ENCODE measurements around the gene PFKFB2. TPM values are rescaled to one million over a fixed set of nuclear protein-coding genes. Genes with fewer than 3 reads are reported as not detected.

PFKFB2 gene
- total and polyA plus RNA-seq, 2 donors (not counting 1 experiment from before 2014, with no cell fraction given): 6.5 to 18.2 TPM

DNA sequence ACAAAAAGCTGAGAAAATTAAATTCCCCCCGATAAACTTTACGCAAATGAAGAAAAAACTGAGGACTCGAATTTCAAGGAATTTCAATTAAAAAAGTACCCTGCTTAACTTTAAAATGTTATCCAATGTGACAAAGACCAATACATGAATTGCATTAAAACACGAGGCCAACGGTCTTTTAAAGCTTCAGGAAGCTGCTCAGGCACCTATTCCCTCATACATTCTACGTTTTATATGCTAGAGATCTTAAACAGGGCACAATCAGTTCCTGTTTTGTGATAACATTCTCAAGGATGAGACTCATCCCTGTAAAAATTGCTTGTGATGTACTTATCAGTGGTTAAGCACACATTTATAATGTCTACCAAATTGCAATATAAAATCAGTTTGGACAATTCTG is 5.0 kb upstream of the PFKFB2 start:
- DNase-seq (no peak), ATAC-seq (ENCODE audit: low read depth) (no peak)
- Histone ChIP-seq H3K4me3 (ENCODE audit: control extremely low read depth in 1 of 5, extremely low read depth in 1 of 5, insufficient read depth in 1 of 5, low read depth in 2 of 5, low read length in 4 of 5) (no peak overlapping the region), H3K9ac (ENCODE audit: low read length) (no peak overlapping the region), H3K4me1 (ENCODE audit: control insufficient read depth in 2 of 2, insufficient read depth in 2 of 2, low read length in 2 of 2) (peaks cover 16 to 20% of the 10 kb centered on the region in 2 donors), H3K27me3 (replicated peaks in 1 of 4; ENCODE audit: control extremely low read depth in 1 of 4, control insufficient read depth in 3 of 4, insufficient read depth in 4 of 4, low read length in 3 of 4) (no peaks in the 10 kb centered on the region), H3K36me3 (replicated peaks in 1 of 2; ENCODE audit: control extremely low read depth in 1 of 2, control insufficient read depth in 1 of 2, extremely low read depth in 1 of 2, insufficient read depth in 2 of 2, low read length in 1 of 2) (peaks cover 10 to 22% of the 10 kb centered on the region in 2 experiments), H3K27ac (ENCODE audit: low read length in 2 of 2) (no peak overlapping the region), H3K79me2 (ENCODE audit: control insufficient read depth, insufficient read depth, low read length) (peaks cover 59% of the 10 kb centered on the region), H2AFZ (ENCODE audit: insufficient read depth, low read depth, low read length, poor library complexity, severe bottlenecking) (no peak overlapping the region), H3K9me3 (ENCODE audit: control extremely low read depth in 1 of 3, control insufficient read depth in 2 of 3, insufficient read depth in 1 of 3, low read length in 2 of 3) (no peaks in the 10 kb centered on the region), H3K4me2 (replicated peaks; ENCODE audit: low read depth, low read length, poor library complexity, severe bottlenecking) (no peak overlapping the region), H4K20me1 (ENCODE audit: control insufficient read depth, insufficient read depth, low read length, poor library complexity, severe bottlenecking) (peaks cover 6% of the 10 kb centered on the region)
- H3K9me3 Mint-ChIP-seq (ENCODE audit: insufficient read depth): no peaks in the 10 kb centered on the region
- H3K4me3 Mint-ChIP-seq: no peak overlapping the region
- H3K4me1 Mint-ChIP-seq: peaks cover 50% of the 10 kb centered on the region
- intact Hi-C loops (cut with micrococcal nuclease): no loop called here
- ChIA-PET POLR2A (no interaction called here), CTCF (interaction anchor here (0.7 to 4.9 kb wide), 10 partner anchors 12 to 452 kb away, joined by 3 to 76 read pairs (median 6); partner anchors contain the start of genes C1orf116 and DYRK3)
- H3K27ac Mint-ChIP-seq: no peak overlapping the region
- no peaks in the 10 kb centered on the region for H3K27me3 Mint-ChIP-seq
- TF ChIP-seq, protein P1, sequence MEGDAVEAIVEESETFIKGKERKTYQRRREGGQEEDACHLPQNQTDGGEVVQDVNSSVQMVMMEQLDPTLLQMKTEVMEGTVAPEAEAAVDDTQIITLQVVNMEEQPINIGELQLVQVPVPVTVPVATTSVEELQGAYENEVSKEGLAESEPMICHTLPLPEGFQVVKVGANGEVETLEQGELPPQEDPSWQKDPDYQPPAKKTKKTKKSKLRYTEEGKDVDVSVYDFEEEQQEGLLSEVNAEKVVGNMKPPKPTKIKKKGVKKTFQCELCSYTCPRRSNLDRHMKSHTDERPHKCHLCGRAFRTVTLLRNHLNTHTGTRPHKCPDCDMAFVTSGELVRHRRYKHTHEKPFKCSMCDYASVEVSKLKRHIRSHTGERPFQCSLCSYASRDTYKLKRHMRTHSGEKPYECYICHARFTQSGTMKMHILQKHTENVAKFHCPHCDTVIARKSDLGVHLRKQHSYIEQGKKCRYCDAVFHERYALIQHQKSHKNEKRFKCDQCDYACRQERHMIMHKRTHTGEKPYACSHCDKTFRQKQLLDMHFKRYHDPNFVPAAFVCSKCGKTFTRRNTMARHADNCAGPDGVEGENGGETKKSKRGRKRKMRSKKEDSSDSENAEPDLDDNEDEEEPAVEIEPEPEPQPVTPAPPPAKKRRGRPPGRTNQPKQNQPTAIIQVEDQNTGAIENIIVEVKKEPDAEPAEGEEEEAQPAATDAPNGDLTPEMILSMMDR (IDR thresholded peaks at IDR 0.05): no peak
- no peak for TF ChIP-seq EZH2 (IDR thresholded peaks at IDR 0.05; ENCODE audit: borderline replicate concordance, insufficient read depth, low read depth, low read length, poor library complexity, severe bottlenecking)
- 96% methylated on average over 4 of the region's 6 CpGs for WGBS (ENCODE audit: insufficient coverage)

DNA sequence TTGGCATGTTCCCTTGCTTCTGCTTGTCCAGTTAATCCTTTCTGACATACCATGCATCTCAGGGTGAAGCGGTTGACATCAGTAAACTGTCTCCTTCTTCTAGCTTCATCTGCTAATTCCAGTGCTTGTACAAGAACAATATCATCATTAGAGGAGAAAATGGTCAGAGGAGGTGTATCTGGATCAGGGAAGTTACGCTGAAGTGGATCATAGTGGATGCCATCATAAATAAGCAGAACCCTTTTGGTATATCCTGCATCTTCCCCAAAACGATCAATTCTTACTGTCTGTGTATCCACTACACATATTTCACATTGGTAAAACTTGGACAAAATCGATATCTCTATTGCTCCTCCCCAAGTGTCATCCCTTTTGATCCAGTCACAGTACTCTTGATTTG is 4.0 kb upstream of the PFKFB2 start:
- no peak overlapping the region for H2AFZ ChIP-seq (ENCODE audit: insufficient read depth, low read depth, low read length, poor library complexity, severe bottlenecking)
- H3K27ac ChIP-seq (ENCODE audit: low read length in 2 of 2): no peak overlapping the region
- H3K79me2 ChIP-seq (ENCODE audit: control insufficient read depth, insufficient read depth, low read length): peaks cover 59% of the 10 kb centered on the region
- H3K36me3 ChIP-seq (replicated peaks in 1 of 2; ENCODE audit: control extremely low read depth in 1 of 2, control insufficient read depth in 1 of 2, extremely low read depth in 1 of 2, insufficient read depth in 2 of 2, low read length in 1 of 2): peaks cover 10 to 22% of the 10 kb centered on the region in 2 experiments
- intact Hi-C loops (cut with micrococcal nuclease): no loop called here
- ChIA-PET POLR2A (no interaction called here), CTCF (interaction anchor here (1.0 to 4.9 kb wide), 11 partner anchors 10 to 453 kb away, joined by 3 to 76 read pairs (median 6); partner anchors contain the start of gene DYRK3)
- DNase-seq: no peak
- no peak overlapping the region for H3K4me3 Mint-ChIP-seq
- no peak overlapping the region for H3K27ac Mint-ChIP-seq
- H3K9me3 ChIP-seq (ENCODE audit: control extremely low read depth in 1 of 3, control insufficient read depth in 2 of 3, insufficient read depth in 1 of 3, low read length in 2 of 3): no peaks in the 10 kb centered on the region
- H4K20me1 ChIP-seq (ENCODE audit: control insufficient read depth, insufficient read depth, low read length, poor library complexity, severe bottlenecking): peaks cover 6% of the 10 kb centered on the region
- peaks cover 57% of the 10 kb centered on the region for H3K4me1 Mint-ChIP-seq
- no peak overlapping the region for H3K4me3 ChIP-seq (ENCODE audit: control extremely low read depth in 1 of 5, extremely low read depth in 1 of 5, insufficient read depth in 1 of 5, low read depth in 2 of 5, low read length in 4 of 5)
- peaks cover 24 to 26% of the 10 kb centered on the region in 2 donors for H3K4me1 ChIP-seq (ENCODE audit: control insufficient read depth in 2 of 2, insufficient read depth in 2 of 2, low read length in 2 of 2)
- no peak overlapping the region for H3K4me2 ChIP-seq (replicated peaks; ENCODE audit: low read depth, low read length, poor library complexity, severe bottlenecking)
- TF ChIP-seq EZH2 (IDR thresholded peaks at IDR 0.05; ENCODE audit: borderline replicate concordance, insufficient read depth, low read depth, low read length, poor library complexity, severe bottlenecking): no peak
- TF ChIP-seq, protein P1 (IDR thresholded peaks at IDR 0.05): no peak
- ATAC-seq (ENCODE audit: low read depth): no peak
- 100% methylated on average over 2 of the region's 4 CpGs for WGBS (ENCODE audit: insufficient coverage)
- no peaks in the 10 kb centered on the region for H3K27me3 Mint-ChIP-seq
- H3K9ac ChIP-seq (ENCODE audit: low read length): no peak overlapping the region
- no peaks in the 10 kb centered on the region for H3K9me3 Mint-ChIP-seq (ENCODE audit: insufficient read depth)
- H3K27me3 ChIP-seq (replicated peaks in 1 of 4; ENCODE audit: control extremely low read depth in 1 of 4, control insufficient read depth in 3 of 4, insufficient read depth in 4 of 4, low read length in 3 of 4): no peaks in the 10 kb centered on the region

All from B cell (primary cell).